ENCODE results near the gene CNNM1.

DNA sequence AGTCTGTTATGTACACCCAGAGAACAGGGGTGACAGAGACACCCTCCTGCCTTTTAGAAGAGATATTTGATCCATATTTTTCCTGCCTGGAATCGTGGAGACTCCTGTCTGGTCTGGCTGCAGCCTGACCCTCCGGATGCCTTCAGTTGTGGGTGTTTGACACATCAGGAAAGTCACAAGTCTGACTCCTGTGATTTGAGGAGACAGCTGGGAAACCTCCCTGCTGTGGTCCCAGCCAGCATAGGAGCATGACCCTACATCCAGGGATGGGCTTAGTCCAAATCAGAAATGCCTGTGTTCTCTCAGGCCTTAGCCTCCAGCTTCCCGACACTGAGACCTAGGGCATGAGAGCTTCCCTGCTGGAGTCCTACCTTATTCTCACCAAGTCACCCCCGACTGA lies 57.9 kb downstream of the CNNM1 start:
- TF ChIP-seq CTCF (IDR thresholded peaks at IDR 0.05) (no peak), POLR2A (IDR thresholded peaks at IDR 0.05) (no peak), POLR2AphosphoS5 (IDR thresholded peaks at IDR 0.05) (no peak)
